ENCODE data around the gene OTOG. TPM values are rescaled to one million over a fixed set of nuclear protein-coding genes. Genes with fewer than 3 reads are reported as not detected.

OTOG gene
- total RNA-seq, 1 donor from 2014 or later, result 1.5 TPM

- Mint-ChIP-seq H3K4me3 (ENCODE audit: low read depth) (no peak overlapping the region), H3K4me1 (ENCODE audit: low read depth) (no peaks in the 10 kb centered on the region), H3K27ac (no peak overlapping the region), H3K36me3 (ENCODE audit: insufficient read depth) (no peaks in the 10 kb centered on the region), H3K27me3 (peaks cover 11% of the 10 kb centered on the region), H3K9me3 (ENCODE audit: low read depth) (no peaks in the 10 kb centered on the region)
- DNase-seq (ENCODE audit: low spot score, unreplicated experiment), result no peak
- TF ChIP-seq CTCF (IDR thresholded peaks at IDR 0.05; ENCODE audit: unreplicated experiment), result no peak
Measured at GRCh38 chr11:17642980-17643379, 95.9 kb downstream of the OTOG start.

- H3K4me3 Mint-ChIP-seq (ENCODE audit: low read depth), result no peak overlapping the region
- H3K27ac Mint-ChIP-seq, result no peak overlapping the region
- no peaks in the 10 kb centered on the region for H3K9me3 Mint-ChIP-seq (ENCODE audit: low read depth)
- TF ChIP-seq CTCF (IDR thresholded peaks at IDR 0.05; ENCODE audit: unreplicated experiment), result no peak
- no peak for DNase-seq (ENCODE audit: low spot score, unreplicated experiment)
- H3K36me3 Mint-ChIP-seq (ENCODE audit: insufficient read depth), result no peaks in the 10 kb centered on the region
- H3K27me3 Mint-ChIP-seq, result peaks cover 13% of the 10 kb centered on the region
- H3K4me1 Mint-ChIP-seq (ENCODE audit: low read depth), result no peaks in the 10 kb centered on the region
Measured at GRCh38 chr11:17643506-17644405, 96.7 kb downstream of the OTOG start.

GRCh38 chr11:17645190-17645970, 98.3 kb downstream of the OTOG start:
- Mint-ChIP-seq H3K36me3 (ENCODE audit: insufficient read depth) (no peaks in the 10 kb centered on the region), H3K4me1 (ENCODE audit: low read depth) (no peaks in the 10 kb centered on the region), H3K27me3 (peaks cover 27% of the 10 kb centered on the region), H3K27ac (no peak overlapping the region), H3K9me3 (ENCODE audit: low read depth) (no peaks in the 10 kb centered on the region), H3K4me3 (ENCODE audit: low read depth) (no peak overlapping the region)
- TF ChIP-seq CTCF (IDR thresholded peaks at IDR 0.05; ENCODE audit: unreplicated experiment), result no peak
- no peak for DNase-seq (ENCODE audit: low spot score, unreplicated experiment)

GRCh38 chr11:17646451-17647145, 99.5 kb downstream of the OTOG start:
- H3K36me3 Mint-ChIP-seq (ENCODE audit: insufficient read depth), result no peaks in the 10 kb centered on the region
- DNase-seq (ENCODE audit: low spot score, unreplicated experiment), result no peak
- H3K4me3 Mint-ChIP-seq (ENCODE audit: low read depth), result no peak overlapping the region
- no peaks in the 10 kb centered on the region for H3K4me1 Mint-ChIP-seq (ENCODE audit: low read depth)
- no peak overlapping the region for H3K27ac Mint-ChIP-seq
- no peak for TF ChIP-seq CTCF (IDR thresholded peaks at IDR 0.05; ENCODE audit: unreplicated experiment)
- no peaks in the 10 kb centered on the region for H3K9me3 Mint-ChIP-seq (ENCODE audit: low read depth)
- peaks cover 37% of the 10 kb centered on the region for H3K27me3 Mint-ChIP-seq

GRCh38 chr11:17648528-17648927, 101.5 kb downstream of the OTOG start:
- no peak for TF ChIP-seq CTCF (IDR thresholded peaks at IDR 0.05; ENCODE audit: unreplicated experiment)
- no peaks in the 10 kb centered on the region for H3K36me3 Mint-ChIP-seq (ENCODE audit: insufficient read depth)
- no peak overlapping the region for H3K4me3 Mint-ChIP-seq (ENCODE audit: low read depth)
- no peak overlapping the region for H3K27ac Mint-ChIP-seq
- H3K4me1 Mint-ChIP-seq (ENCODE audit: low read depth), result no peaks in the 10 kb centered on the region
- peaks cover 42% of the 10 kb centered on the region for H3K27me3 Mint-ChIP-seq
- H3K9me3 Mint-ChIP-seq (ENCODE audit: low read depth), result no peaks in the 10 kb centered on the region
- DNase-seq (ENCODE audit: low spot score, unreplicated experiment), result no peak

Measured in progenitor cell of endocrine pancreas (in vitro differentiated cells).